GM23248 (cell line): ENCODE data around the gene KIF16B.

Experiments
- EZH2 ChIP-seq: fragments of 200-600 bp; sonication (generic); IDR thresholded peaks from 2 replicates; pipeline ENCODE4 v1.6.1; 2018; ENCODE audit warnings: antibody characterized with exemption, mild to moderate bottlenecking; ENCODE audit not compliant: insufficient read depth, poor library complexity, severe bottlenecking
- EZH2phosphoT487 ChIP-seq: fragments of 200-600 bp; sonication (generic); IDR thresholded peaks from 2 replicates; pipeline ENCODE4 v1.6.1; 2018; ENCODE audit warnings: antibody characterized with exemption, moderate library complexity, mild to moderate bottlenecking, low read depth; ENCODE audit not compliant: insufficient read depth

DNA sequence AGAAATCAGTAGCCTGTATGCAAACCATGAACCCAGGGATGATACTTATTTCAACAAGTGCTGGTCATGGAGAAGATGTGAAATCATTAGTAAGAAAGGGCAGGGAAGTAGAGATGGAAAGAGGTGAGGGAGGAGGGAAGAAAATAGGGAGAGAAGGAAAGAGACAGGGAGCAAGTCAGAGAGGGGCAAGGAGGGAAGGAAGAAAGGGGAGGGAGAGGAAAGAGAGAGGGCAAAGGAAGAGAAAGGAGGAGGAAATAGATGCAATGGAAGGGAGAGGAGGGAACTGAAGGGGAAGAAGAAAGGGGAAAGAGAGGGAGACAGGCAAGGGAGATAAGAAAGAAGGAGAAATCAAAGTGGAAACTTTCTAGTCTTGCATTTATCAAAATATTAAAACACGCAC lies 195.1 kb downstream of the KIF16B start:
- TF ChIP-seq EZH2, result no peak
- no peak for TF ChIP-seq EZH2phosphoT487
